ENCODE results near the gene TCF7L1. TPM values are rescaled to one million over a fixed set of nuclear protein-coding genes. Genes with fewer than 3 reads are reported as not detected.
"Not testable (repeated sequence)": the region's sequence is repeated elsewhere in the genome, so short reads cannot be mapped to it uniquely, and the experiment has no call there.

TCF7L1 gene
- total RNA-seq, 1 donor from 2014 or later: 1.4 TPM

- no peak overlapping the region for H3K4me3 ChIP-seq (ENCODE audit: low read depth, low read length)
- no peak for DNase-seq (ENCODE audit: low read depth)
- TF ChIP-seq, protein P1, sequence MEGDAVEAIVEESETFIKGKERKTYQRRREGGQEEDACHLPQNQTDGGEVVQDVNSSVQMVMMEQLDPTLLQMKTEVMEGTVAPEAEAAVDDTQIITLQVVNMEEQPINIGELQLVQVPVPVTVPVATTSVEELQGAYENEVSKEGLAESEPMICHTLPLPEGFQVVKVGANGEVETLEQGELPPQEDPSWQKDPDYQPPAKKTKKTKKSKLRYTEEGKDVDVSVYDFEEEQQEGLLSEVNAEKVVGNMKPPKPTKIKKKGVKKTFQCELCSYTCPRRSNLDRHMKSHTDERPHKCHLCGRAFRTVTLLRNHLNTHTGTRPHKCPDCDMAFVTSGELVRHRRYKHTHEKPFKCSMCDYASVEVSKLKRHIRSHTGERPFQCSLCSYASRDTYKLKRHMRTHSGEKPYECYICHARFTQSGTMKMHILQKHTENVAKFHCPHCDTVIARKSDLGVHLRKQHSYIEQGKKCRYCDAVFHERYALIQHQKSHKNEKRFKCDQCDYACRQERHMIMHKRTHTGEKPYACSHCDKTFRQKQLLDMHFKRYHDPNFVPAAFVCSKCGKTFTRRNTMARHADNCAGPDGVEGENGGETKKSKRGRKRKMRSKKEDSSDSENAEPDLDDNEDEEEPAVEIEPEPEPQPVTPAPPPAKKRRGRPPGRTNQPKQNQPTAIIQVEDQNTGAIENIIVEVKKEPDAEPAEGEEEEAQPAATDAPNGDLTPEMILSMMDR (conservative IDR thresholded peaks at IDR 0.05; ENCODE audit: low read depth, low read length): no peak
Measured at GRCh38 chr2:85154048-85154753, 21.0 kb downstream of the TCF7L1 start.

DNA sequence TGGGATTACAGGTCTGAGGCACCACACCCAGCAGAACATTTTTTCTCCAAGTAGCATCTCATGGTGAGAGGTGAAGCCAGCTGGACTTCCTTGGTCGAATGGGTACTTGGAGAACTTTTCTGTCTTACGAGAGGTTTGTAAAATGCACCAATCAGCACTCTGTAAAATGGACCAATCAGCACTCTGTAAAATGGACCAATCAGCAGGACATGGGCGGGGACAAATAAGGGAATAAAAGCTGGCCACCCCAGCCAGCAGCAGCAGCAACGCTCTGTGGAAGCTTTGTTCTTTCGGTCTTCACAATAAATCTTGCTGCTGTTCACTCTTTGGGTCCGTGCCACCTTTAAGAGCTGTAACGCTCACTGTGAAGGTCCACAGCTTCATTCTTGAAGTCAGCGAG lies 21.9 kb downstream of the TCF7L1 start:
- not testable (repeated sequence) for DNase-seq (ENCODE audit: low read depth); H3K4me3 ChIP-seq (ENCODE audit: low read depth, low read length)

- DNase-seq (ENCODE audit: low read depth): peak; percentile 41
- H3K4me3 ChIP-seq (ENCODE audit: low read depth, low read length): no peak overlapping the region
- TF ChIP-seq, protein P1 (conservative IDR thresholded peaks at IDR 0.05; ENCODE audit: low read depth, low read length): no peak
Measured at GRCh38 chr2:85156153-85156552, 23.0 kb downstream of the TCF7L1 start.

DNA sequence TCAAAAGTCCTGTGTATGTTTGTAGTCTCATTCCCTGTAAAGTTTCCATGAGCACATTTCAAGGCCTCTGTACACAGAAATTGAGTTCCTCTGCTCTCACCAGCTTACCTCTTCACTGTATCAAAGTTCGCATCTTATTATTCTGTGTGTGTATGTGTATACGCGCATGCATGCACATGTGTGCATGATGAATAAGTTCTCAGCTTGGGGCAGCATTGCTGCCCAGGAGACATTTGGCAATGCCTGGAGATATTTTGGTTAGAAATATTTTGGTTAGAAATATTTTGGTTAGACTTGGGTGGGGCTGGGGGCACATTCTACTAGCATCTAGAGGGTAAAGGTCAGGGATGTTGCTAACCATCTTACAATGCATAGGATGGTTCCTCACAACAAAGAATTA lies 23.4 kb downstream of the TCF7L1 start:
- TF ChIP-seq, protein P1 (conservative IDR thresholded peaks at IDR 0.05; ENCODE audit: low read depth, low read length): no peak
- H3K4me3 ChIP-seq (ENCODE audit: low read depth, low read length): no peak overlapping the region
- DNase-seq (ENCODE audit: low read depth): no peak

- DNase-seq (ENCODE audit: low read depth): no peak
- H3K4me3 ChIP-seq (ENCODE audit: low read depth, low read length): no peak overlapping the region
- TF ChIP-seq, protein P1 (conservative IDR thresholded peaks at IDR 0.05; ENCODE audit: low read depth, low read length): no peak
Measured at GRCh38 chr2:85157345-85157744, 24.2 kb downstream of the TCF7L1 start.

- DNase-seq (ENCODE audit: low read depth): no peak
Measured at GRCh38 chr2:85158559-85159273, 25.5 kb downstream of the TCF7L1 start.

GRCh38 chr2:85159589-85159988 lies 26.4 kb downstream of the TCF7L1 start:
- DNase-seq (ENCODE audit: low read depth): no peak
- TF ChIP-seq, protein P1 (conservative IDR thresholded peaks at IDR 0.05; ENCODE audit: low read depth, low read length): no peak
- no peak overlapping the region for H3K4me3 ChIP-seq (ENCODE audit: low read depth, low read length)

More at GRCh38 chr2:85158559-85159273, 25.5 kb downstream of the TCF7L1 start:
- TF ChIP-seq, protein P1 (conservative IDR thresholded peaks at IDR 0.05; ENCODE audit: low read depth, low read length): no peak
- no peak overlapping the region for H3K4me3 ChIP-seq (ENCODE audit: low read depth, low read length)
